ENCODE measurements around the gene DNAL1.

Gene DNAL1
- total RNA-seq = 7.4 to 17.9 (median 15.2) reads per million in 9 experiments

- Mint-ChIP-seq H3K4me3 (peak within 1 kb of the TSS; percentile 91 to 93), H3K4me1 (ENCODE audit: low read depth in 2 of 2) (peaks cover 14 to 18% of the 10 kb centered on the region in 2 donors), H3K36me3 (ENCODE audit: insufficient read depth) (peaks cover 8% of the 10 kb centered on the region), H3K27me3 (no peaks in the 10 kb centered on the region), H3K9me3 (no peaks in the 10 kb centered on the region), H3K27ac (peak within 1 kb of the TSS; percentile 94 to 98)
- ATAC-seq (replicated peaks) (peak; percentile 98), DNase-seq (peak; percentile 86 to 88 (median 87))
Observed at GRCh38 chr14:73644531-73645247, at the start of gene DNAL1. TSS of gene DNAL1 (plus strand) at chr14:73644986. CDS start at chr14:73645040, 54 bp downstream.

DNA sequence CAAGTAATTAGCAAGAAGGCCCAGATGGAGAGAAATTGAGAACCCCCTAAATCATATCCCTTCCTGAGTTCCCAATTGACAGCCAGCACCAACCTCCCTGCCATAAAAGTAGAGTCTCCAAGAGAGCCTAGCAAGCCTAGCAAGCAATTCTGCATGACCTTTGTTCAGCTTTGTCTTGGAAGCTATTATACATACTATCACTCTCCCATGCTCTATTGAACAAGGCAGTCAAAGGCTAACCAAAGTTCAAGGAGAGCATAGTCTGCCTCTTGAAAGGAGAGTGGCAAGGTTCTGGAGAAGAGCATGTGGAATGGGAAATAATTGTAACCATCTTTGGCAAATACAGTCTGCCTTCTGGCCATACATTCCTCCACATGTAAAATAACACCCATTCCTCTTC is 45.3 kb upstream of the DNAL1 start:
- Mint-ChIP-seq H3K27me3 (no peaks in the 10 kb centered on the region), H3K4me3 (no peak overlapping the region), H3K9me3 (no peaks in the 10 kb centered on the region), H3K27ac (no peak overlapping the region), H3K36me3 (ENCODE audit: insufficient read depth) (no peaks in the 10 kb centered on the region), H3K4me1 (ENCODE audit: low read depth in 2 of 2) (no peaks in the 10 kb centered on the region)
- DNase-seq = no peak
- ATAC-seq (replicated peaks) = no peak

- H3K27ac Mint-ChIP-seq = no peak overlapping the region
- no peak overlapping the region for H3K4me3 Mint-ChIP-seq
- ATAC-seq (replicated peaks) = no peak
Observed at GRCh38 chr14:73602994-73603393, 41.8 kb upstream of the DNAL1 start.

DNA sequence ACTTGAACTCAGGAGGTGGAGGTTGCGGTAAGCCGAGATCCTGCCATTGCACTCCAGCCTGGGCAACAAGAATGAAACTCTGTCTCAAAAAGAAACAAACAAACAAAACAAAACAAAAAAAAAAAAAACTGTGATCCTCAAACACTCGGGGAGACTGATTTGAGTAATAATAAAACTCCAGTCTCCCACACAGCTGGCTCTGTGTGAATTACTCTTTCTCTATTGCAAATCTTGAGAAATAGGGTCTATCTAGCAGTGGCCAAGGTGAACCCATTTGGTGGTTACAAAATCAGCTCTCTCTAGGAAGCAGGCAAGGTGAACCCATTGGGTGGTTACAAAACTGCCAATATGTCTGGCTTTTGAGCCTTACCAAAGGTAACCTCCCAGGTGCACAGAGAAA is 38.5 kb upstream of the DNAL1 start:
- no peaks in the 10 kb centered on the region for H3K9me3 Mint-ChIP-seq
- H3K4me3 Mint-ChIP-seq = no peak overlapping the region
- H3K4me1 Mint-ChIP-seq (ENCODE audit: low read depth in 2 of 2) = no peaks in the 10 kb centered on the region
- no peak for DNase-seq
- ATAC-seq (replicated peaks) = no peak
- no peak overlapping the region for H3K27ac Mint-ChIP-seq
- no peaks in the 10 kb centered on the region for H3K36me3 Mint-ChIP-seq (ENCODE audit: insufficient read depth)
- peaks cover 7 to 19% of the 10 kb centered on the region in 2 donors for H3K27me3 Mint-ChIP-seq

More at GRCh38 chr14:73602994-73603393, 41.8 kb upstream of the DNAL1 start:
- H3K9me3 Mint-ChIP-seq = no peaks in the 10 kb centered on the region
- H3K4me1 Mint-ChIP-seq (ENCODE audit: low read depth in 2 of 2) = no peaks in the 10 kb centered on the region
- H3K36me3 Mint-ChIP-seq (ENCODE audit: insufficient read depth) = no peaks in the 10 kb centered on the region
- peaks cover 7 to 11% of the 10 kb centered on the region in 2 donors for H3K27me3 Mint-ChIP-seq
- DNase-seq = no peak

GRCh38 chr14:73607241-73607640 is 37.5 kb upstream of the DNAL1 start:
- Mint-ChIP-seq H3K4me3 (no peak overlapping the region), H3K9me3 (no peaks in the 10 kb centered on the region), H3K36me3 (ENCODE audit: insufficient read depth) (no peaks in the 10 kb centered on the region), H3K4me1 (ENCODE audit: low read depth in 2 of 2) (no peaks in the 10 kb centered on the region), H3K27me3 (peaks cover 7 to 19% of the 10 kb centered on the region in 2 donors), H3K27ac (no peak overlapping the region)
- no peak for ATAC-seq (replicated peaks)
- DNase-seq = no peak

DNA sequence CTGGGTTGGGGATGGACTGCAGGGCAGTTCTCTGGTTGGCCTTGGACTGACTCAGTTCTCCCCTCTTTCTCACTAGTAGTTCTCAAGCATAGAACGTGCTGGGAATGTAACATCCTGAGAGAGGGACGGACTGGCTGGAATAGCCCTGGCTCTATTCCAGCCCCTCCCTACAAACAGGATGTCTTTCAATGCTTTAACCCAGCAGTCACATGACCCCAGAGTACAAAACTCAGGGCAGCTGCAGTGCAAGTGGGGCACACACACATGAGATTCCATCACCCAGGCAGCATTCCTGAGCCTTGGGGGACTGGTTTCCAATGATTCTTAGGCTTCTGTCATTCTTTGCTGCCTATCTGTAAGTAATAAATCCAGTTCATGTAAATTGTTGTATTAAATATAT is 34.1 kb upstream of the DNAL1 start:
- ATAC-seq (replicated peaks) (no peak), DNase-seq (no peak)
- H3K4me1 Mint-ChIP-seq (ENCODE audit: low read depth in 2 of 2) = peaks cover 3 to 4% of the 10 kb centered on the region in 2 donors
- H3K27me3 Mint-ChIP-seq = peaks cover 7 to 19% of the 10 kb centered on the region in 2 donors
- H3K9me3 Mint-ChIP-seq = no peaks in the 10 kb centered on the region
- H3K27ac Mint-ChIP-seq = no peak overlapping the region
- peaks cover 5% of the 10 kb centered on the region for H3K36me3 Mint-ChIP-seq (ENCODE audit: insufficient read depth)
- H3K4me3 Mint-ChIP-seq = no peak overlapping the region

GRCh38 chr14:73612339-73613045 is 32.3 kb upstream of the DNAL1 start, which contains the start of gene ACOT6:
TSS of gene ACOT6 (plus strand) at chr14:73612517. CDS start at chr14:73612572, 55 bp downstream.
- H3K4me3 Mint-ChIP-seq = peak within 1 kb of the TSS; percentile 83 to 88
- peak within 1 kb of the TSS; percentile 84 to 88 for H3K27ac Mint-ChIP-seq
- DNase-seq = peak; percentile 53 to 68 (median 63)
- peaks cover 0 to 8% of the 10 kb centered on the region in 2 donors for H3K27me3 Mint-ChIP-seq
- peak; percentile 90 for ATAC-seq (replicated peaks)
- peaks cover 3 to 4% of the 10 kb centered on the region in 2 donors for H3K4me1 Mint-ChIP-seq (ENCODE audit: low read depth in 2 of 2)
- H3K36me3 Mint-ChIP-seq (ENCODE audit: insufficient read depth) = peaks cover 5% of the 10 kb centered on the region
- no peaks in the 10 kb centered on the region for H3K9me3 Mint-ChIP-seq

DNA sequence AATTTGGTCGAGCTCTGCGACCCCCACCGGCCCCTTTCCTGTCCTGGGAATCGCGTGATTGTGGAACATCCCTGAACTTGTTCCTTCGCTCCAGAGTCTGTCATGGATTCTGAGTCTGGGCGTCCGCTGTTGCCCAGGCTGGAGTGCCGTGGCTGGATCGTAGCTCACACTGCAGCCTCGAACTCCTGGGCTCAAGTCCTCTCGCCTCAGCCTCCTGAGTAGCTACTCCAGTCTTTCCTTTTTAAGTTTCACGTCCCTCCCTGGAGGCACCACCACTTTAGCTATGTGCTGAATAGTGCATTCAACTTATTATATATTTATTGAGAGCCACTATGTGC is 31.8 kb upstream of the DNAL1 start:
- H3K9me3 Mint-ChIP-seq = no peaks in the 10 kb centered on the region
- peaks cover 5% of the 10 kb centered on the region for H3K36me3 Mint-ChIP-seq (ENCODE audit: insufficient read depth)
- peaks cover 3 to 4% of the 10 kb centered on the region in 2 donors for H3K4me1 Mint-ChIP-seq (ENCODE audit: low read depth in 2 of 2)
- DNase-seq (no peak), ATAC-seq (replicated peaks) (peak; percentile 9)
- peaks cover 0 to 8% of the 10 kb centered on the region in 2 donors for H3K27me3 Mint-ChIP-seq
- H3K27ac Mint-ChIP-seq = peak overlapping the region; percentile 84 to 88
- peak overlapping the region; percentile 83 to 88 for H3K4me3 Mint-ChIP-seq

GRCh38 chr14:73613419-73613963 is 31.3 kb upstream of the DNAL1 start:
- ATAC-seq (replicated peaks) = no peak
- peak overlapping the region; percentile 84 to 88 for H3K27ac Mint-ChIP-seq

DNA sequence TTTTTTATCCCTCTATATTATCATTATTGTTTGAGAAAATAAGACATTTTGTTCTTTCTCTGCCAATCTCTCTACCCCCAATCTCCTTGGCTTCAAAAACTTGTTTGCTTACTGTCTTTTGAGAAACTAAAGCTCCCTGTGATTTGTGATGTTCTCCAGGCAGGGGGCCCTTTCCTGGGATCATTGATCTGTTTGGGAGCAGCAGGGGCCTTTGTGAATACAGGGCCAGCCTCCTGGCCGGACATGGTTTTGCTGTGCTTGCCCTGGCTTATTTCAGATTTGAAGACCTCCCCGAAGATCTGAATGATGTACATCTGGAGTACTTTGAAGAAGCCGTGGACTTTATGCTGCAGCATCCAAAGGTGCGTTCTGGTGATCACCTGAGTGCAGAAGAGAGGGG is 28.0 kb upstream of the DNAL1 start:
- Mint-ChIP-seq H3K27me3 (no peaks in the 10 kb centered on the region), H3K9me3 (no peaks in the 10 kb centered on the region), H3K4me1 (ENCODE audit: low read depth in 2 of 2) (peaks cover 3 to 4% of the 10 kb centered on the region in 2 donors), H3K4me3 (no peak overlapping the region), H3K27ac (no peak overlapping the region), H3K36me3 (ENCODE audit: insufficient read depth) (peaks cover 5% of the 10 kb centered on the region)
- DNase-seq = no peak
- no peak for ATAC-seq (replicated peaks)

More at GRCh38 chr14:73613419-73613963, 31.3 kb upstream of the DNAL1 start:
- DNase-seq = no peak
- H3K4me1 Mint-ChIP-seq (ENCODE audit: low read depth in 2 of 2) = peaks cover 3 to 4% of the 10 kb centered on the region in 2 donors
- peaks cover 5% of the 10 kb centered on the region for H3K36me3 Mint-ChIP-seq (ENCODE audit: insufficient read depth)
- peaks cover 0 to 3% of the 10 kb centered on the region in 2 donors for H3K27me3 Mint-ChIP-seq
- H3K4me3 Mint-ChIP-seq = peak overlapping the region; percentile 83 to 88
- H3K9me3 Mint-ChIP-seq = no peaks in the 10 kb centered on the region

DNA sequence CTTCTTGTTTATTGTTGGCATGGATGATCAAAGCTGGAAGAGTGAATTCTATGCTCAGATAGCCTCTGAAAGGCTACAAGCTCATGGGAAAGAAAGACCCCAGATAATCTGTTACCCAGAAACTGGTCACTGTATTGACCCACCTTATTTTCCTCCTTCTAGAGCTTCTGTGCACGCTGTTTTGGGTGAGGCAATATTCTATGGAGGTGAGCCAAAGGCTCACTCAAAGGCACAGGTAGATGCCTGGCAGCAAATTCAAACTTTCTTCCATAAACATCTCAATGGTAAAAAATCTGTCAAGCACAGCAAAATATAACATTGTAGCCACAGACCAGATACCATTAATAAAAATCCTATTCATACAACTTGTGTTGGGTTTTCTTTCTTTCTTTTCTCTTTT is 25.3 kb upstream of the DNAL1 start:
- H3K4me1 Mint-ChIP-seq (ENCODE audit: low read depth in 2 of 2) = no peaks in the 10 kb centered on the region
- no peak overlapping the region for H3K4me3 Mint-ChIP-seq
- no peaks in the 10 kb centered on the region for H3K9me3 Mint-ChIP-seq

GRCh38 chr14:73620268-73620667 is 24.5 kb upstream of the DNAL1 start:
- Mint-ChIP-seq H3K9me3 (no peaks in the 10 kb centered on the region), H3K4me3 (no peak overlapping the region), H3K27ac (no peak overlapping the region), H3K27me3 (no peaks in the 10 kb centered on the region), H3K4me1 (ENCODE audit: low read depth in 2 of 2) (no peaks in the 10 kb centered on the region), H3K36me3 (ENCODE audit: insufficient read depth) (no peaks in the 10 kb centered on the region)
- ATAC-seq (replicated peaks) (no peak), DNase-seq (no peak)

More for the DNA sequence above, 25.3 kb upstream of the DNAL1 start:
- no peaks in the 10 kb centered on the region for H3K27me3 Mint-ChIP-seq
- DNase-seq (no peak), ATAC-seq (replicated peaks) (no peak)
- no peak overlapping the region for H3K27ac Mint-ChIP-seq
- no peaks in the 10 kb centered on the region for H3K36me3 Mint-ChIP-seq (ENCODE audit: insufficient read depth)

DNA sequence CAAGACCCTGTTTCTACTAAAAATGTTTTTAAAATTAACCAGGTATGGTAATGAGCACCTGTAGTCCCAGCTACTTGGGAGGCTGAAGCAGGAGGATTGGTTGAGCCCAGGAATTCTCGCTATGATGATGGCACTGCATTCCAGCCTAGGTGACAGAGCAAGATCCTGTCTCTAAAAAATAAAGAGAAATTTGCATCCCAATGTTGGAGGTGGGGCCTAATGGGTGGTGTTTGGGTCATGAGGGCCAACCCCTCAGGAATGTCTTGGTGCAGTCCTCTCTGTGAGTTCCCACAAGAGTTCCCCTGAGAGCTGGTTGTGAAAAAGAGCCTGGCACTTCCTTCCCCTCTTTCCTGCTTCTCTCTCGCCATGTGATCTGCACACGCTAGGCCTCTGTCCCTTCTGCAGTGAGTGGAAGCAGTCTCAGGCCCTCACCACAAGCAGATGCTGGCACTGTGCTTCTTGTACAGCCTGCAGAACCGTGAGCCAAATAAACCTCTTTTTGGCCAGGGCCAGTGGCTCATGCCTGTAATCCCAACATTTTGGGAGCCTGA is 21.2 kb upstream of the DNAL1 start:
- H3K27me3 Mint-ChIP-seq = no peaks in the 10 kb centered on the region
- no peak overlapping the region for H3K27ac Mint-ChIP-seq
- H3K9me3 Mint-ChIP-seq = no peaks in the 10 kb centered on the region
- no peak for ATAC-seq (replicated peaks)
- no peaks in the 10 kb centered on the region for H3K36me3 Mint-ChIP-seq (ENCODE audit: insufficient read depth)
- H3K4me1 Mint-ChIP-seq (ENCODE audit: low read depth in 2 of 2) = no peaks in the 10 kb centered on the region
- H3K4me3 Mint-ChIP-seq = no peak overlapping the region
- no peak for DNase-seq
